OCI-LY1 (cell line): ENCODE measurements around the gene CXCL17.

Experiments
- H2AFZ ChIP-seq: fragments of 200-600 bp; sonication (generic), shearing (Covaris generic); 2 replicates; pipeline ENCODE4 v1.6.0; 2014; ENCODE audit warnings: antibody characterized with exemption, mild to moderate bottlenecking, low read length
- H3F3A ChIP-seq: fragments of 200-600 bp; sonication (generic), shearing (Covaris generic); 2 replicates; pipeline ENCODE4 v1.6.0; 2014; ENCODE audit warnings: mild to moderate bottlenecking, antibody characterized with exemption, low read length, moderate library complexity; ENCODE audit not compliant: insufficient read depth
- H3K27ac ChIP-seq: fragments of 200-600 bp; sonication (generic); 2 replicates; pipeline ENCODE4 v1.5.1; 2014; ENCODE audit warnings: low read length, mixed run types, mild to moderate bottlenecking, low read depth; ENCODE audit not compliant: poor library complexity, severe bottlenecking
- H3K27me3 ChIP-seq: fragments of 200-600 bp; sonication (generic); 2 replicates; pipeline ENCODE4 v1.6.0; 2014; ENCODE audit warnings: antibody characterized with exemption, mild to moderate bottlenecking, low read length, moderate library complexity; ENCODE audit not compliant: insufficient read depth
- H3K36me3 ChIP-seq: fragments of 200-600 bp; sonication (generic); 2 replicates; pipeline ENCODE4 v1.6.1; 2014; ENCODE audit warnings: mild to moderate bottlenecking, antibody characterized with exemption, low read length, moderate library complexity, mixed read lengths; ENCODE audit not compliant: insufficient read depth
- H3K4me1 ChIP-seq: fragments of 200-600 bp; sonication (generic); 2 replicates; pipeline ENCODE4 v1.5.1; 2014; ENCODE audit warnings: mild to moderate bottlenecking, low read length, moderate library complexity; ENCODE audit not compliant: insufficient read depth, severe bottlenecking
- H3K4me2 ChIP-seq: fragments of 200-600 bp; sonication (generic), shearing (Covaris generic); 2 replicates; pipeline ENCODE4 v1.6.1; 2014; ENCODE audit warnings: low read length
- H3K4me3 ChIP-seq: fragments of 200-600 bp; sonication (generic); 2 replicates; pipeline ENCODE4 v1.5.1; 2014; ENCODE audit warnings: low read length, low read depth, mild to moderate bottlenecking, mixed read lengths; ENCODE audit not compliant: poor library complexity, severe bottlenecking
- H3K79me2 ChIP-seq: fragments of 200-600 bp; shearing (Covaris generic); 2 replicates; pipeline ENCODE4 v1.6.1; 2016; ENCODE audit warnings: mixed run types, low read length, mixed read lengths; ENCODE audit not compliant: insufficient read depth
- H3K9ac ChIP-seq: fragments of 200-600 bp; sonication (generic), shearing (Covaris generic); 2 replicates; pipeline ENCODE4 v1.6.1; 2014; ENCODE audit warnings: mild to moderate bottlenecking, low read length, mixed read lengths
- H3K9me2 ChIP-seq: fragments of 200-600 bp; sonication (generic), shearing (Covaris generic); 2 replicates; pipeline ENCODE4 v1.6.1; 2014; ENCODE audit warnings: low read depth, mild to moderate bottlenecking, low read length, mixed read lengths
- H3K9me3 ChIP-seq: fragments of 200-600 bp; shearing (Covaris generic); 2 replicates; pipeline ENCODE4 v1.6.1; 2014; ENCODE audit warnings: low read length, mixed read lengths
- H4K20me1 ChIP-seq: fragments of 200-600 bp; sonication (generic), shearing (Covaris generic); 2 replicates; pipeline ENCODE4 v1.6.0; 2016; ENCODE audit warnings: mild to moderate bottlenecking, low read length; ENCODE audit not compliant: insufficient read depth
- CTCF ChIP-seq: fragments of 200-600 bp; sonication (generic), shearing (Covaris generic); IDR thresholded peaks from 2 replicates; pipeline ENCODE4 v1.5.1; 2017; ENCODE audit warnings: mild to moderate bottlenecking, antibody characterized with exemption, low read length, moderate library complexity, mixed read lengths
- EZH2 ChIP-seq: fragments of 200-600 bp; sonication (generic), shearing (Covaris generic); IDR thresholded peaks from 2 replicates; pipeline ENCODE4 v1.8.0; 2017; ENCODE audit warnings: borderline replicate concordance, mixed run types, mild to moderate bottlenecking, antibody characterized with exemption, low read length, moderate library complexity, mixed read lengths

The CXCL17 gene

GRCh38 chr19:42419309-42419708 lies 23.4 kb downstream of the CXCL17 start:
- TF ChIP-seq EZH2 (no peak), CTCF (no peak)
- no peak overlapping the region for H3K4me2 ChIP-seq
- no peak overlapping the region for H2AFZ ChIP-seq
- H3K4me1 ChIP-seq: peaks cover 33% of the 10 kb centered on the region
- no peak overlapping the region for H3K27ac ChIP-seq
- peaks cover 11% of the 10 kb centered on the region for H3K36me3 ChIP-seq
- H3K4me3 ChIP-seq: no peak overlapping the region
- H3K9me3 ChIP-seq: no peaks in the 10 kb centered on the region
- H3K9ac ChIP-seq: no peak overlapping the region
- H4K20me1 ChIP-seq: no peaks in the 10 kb centered on the region
- H3K79me2 ChIP-seq: no peaks in the 10 kb centered on the region
- no peaks in the 10 kb centered on the region for H3K9me2 ChIP-seq
- H3F3A ChIP-seq: no peaks in the 10 kb centered on the region
- H3K27me3 ChIP-seq: no peaks in the 10 kb centered on the region

DNA sequence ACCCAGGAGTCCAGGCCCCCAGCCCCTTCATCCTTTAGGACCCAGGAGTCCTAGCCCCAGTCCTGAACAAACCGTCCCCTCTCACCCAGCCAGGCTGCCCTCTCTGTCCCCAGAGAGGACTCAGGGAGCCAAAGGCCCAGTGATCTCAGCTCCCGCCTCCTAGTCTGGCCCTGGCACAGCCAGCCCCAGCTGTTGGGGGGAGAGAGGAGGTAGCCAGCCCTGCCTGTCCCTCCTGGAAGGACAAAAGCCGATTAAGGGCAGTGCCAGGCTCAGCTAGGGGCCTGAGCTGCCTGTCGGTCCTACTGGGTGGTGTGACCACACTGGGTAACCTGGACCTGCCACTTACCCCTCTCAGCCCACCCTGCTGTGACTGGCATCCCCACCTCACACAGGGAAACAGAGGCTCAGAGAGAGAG lies 30.1 kb downstream of the CXCL17 start:
- Histone ChIP-seq H3K9ac (no peak overlapping the region), H3K27ac (no peak overlapping the region), H3K36me3 (peaks cover 24% of the 10 kb centered on the region), H3K4me2 (no peak overlapping the region), H4K20me1 (no peaks in the 10 kb centered on the region), H3K9me2 (no peaks in the 10 kb centered on the region), H3F3A (no peaks in the 10 kb centered on the region), H3K9me3 (no peaks in the 10 kb centered on the region), H3K4me3 (no peak overlapping the region), H3K79me2 (no peaks in the 10 kb centered on the region), H3K4me1 (no peaks in the 10 kb centered on the region), H3K27me3 (no peaks in the 10 kb centered on the region), H2AFZ (no peak overlapping the region)
- no peak for TF ChIP-seq CTCF

GRCh38 chr19:42412227-42412626 lies 30.5 kb downstream of the CXCL17 start:
- H3K4me2 ChIP-seq: no peak overlapping the region
- no peaks in the 10 kb centered on the region for H3F3A ChIP-seq
- H3K4me1 ChIP-seq: no peaks in the 10 kb centered on the region
- H3K27ac ChIP-seq: no peak overlapping the region
- H4K20me1 ChIP-seq: no peaks in the 10 kb centered on the region
- no peaks in the 10 kb centered on the region for H3K9me3 ChIP-seq
- peaks cover 28% of the 10 kb centered on the region for H3K36me3 ChIP-seq
- no peaks in the 10 kb centered on the region for H3K27me3 ChIP-seq
- H3K9me2 ChIP-seq: no peaks in the 10 kb centered on the region
- H2AFZ ChIP-seq: no peak overlapping the region
- no peak overlapping the region for H3K4me3 ChIP-seq
- H3K9ac ChIP-seq: no peak overlapping the region
- H3K79me2 ChIP-seq: no peaks in the 10 kb centered on the region
- no peak for TF ChIP-seq CTCF
- no peak for TF ChIP-seq EZH2
